H1 (cell line): Measurements from ENCODE around the gene LANCL3.

Source experiments
- CHD2 ChIP-seq: IDR thresholded peaks from 2 replicates; pipeline ENCODE4 v1.6.1; 2012; ENCODE audit warnings: low read length, improper control_type of control experiment
- KDM1A ChIP-seq: fragments of 200-600, 300-600 bp; sonication (generic); IDR thresholded peaks from 2 replicates; pipeline ENCODE4 v1.7.1; 2016; ENCODE audit warnings: mild to moderate bottlenecking, low read length, borderline replicate concordance
- POLR2A ChIP-seq, 2 experiments: IDR thresholded peaks; 1 replicate in 1 of 2; 2 replicates in 1 of 2; pipeline ENCODE4 v1.6.1; 2011; ENCODE audit warnings: low read depth in 2 of 2, low read length in 2 of 2, mild to moderate bottlenecking in 2 of 2; ENCODE audit errors: control extremely low read depth in 1 of 2
- POLR2AphosphoS5 ChIP-seq: IDR thresholded peaks from 2 replicates; pipeline ENCODE4 v1.6.1; 2011; ENCODE audit warnings: low read depth, low read length
- RBBP5 ChIP-seq: IDR thresholded peaks from 2 replicates; pipeline ENCODE4 v1.7.1; 2012; ENCODE audit warnings: low read depth, mild to moderate bottlenecking, inconsistent platforms, low read length, moderate library complexity, borderline replicate concordance
- RFX5 ChIP-seq: IDR thresholded peaks from 2 replicates; pipeline ENCODE4 v1.6.1; 2011; ENCODE audit warnings: low read depth, low read length, improper control_type of control experiment, borderline replicate concordance
- RNF2 ChIP-seq: fragments of 200-900, 300-1000 bp; sonication (generic); IDR thresholded peaks from 2 replicates; pipeline ENCODE4 v1.7.1; 2016; ENCODE audit warnings: borderline replicate concordance, low read depth, mild to moderate bottlenecking, antibody characterized with exemption, low read length; ENCODE audit not compliant: poor library complexity, severe bottlenecking; ENCODE audit errors: missing control alignments
- SIN3A ChIP-seq, 2 experiments: IDR thresholded peaks in 1 of 2; conservative IDR thresholded peaks in 1 of 2; 2 replicates each; pipeline ENCODE4 v1.6.1; 2011 to 2012; ENCODE audit warnings: low read length in 2 of 2, improper control_type of control experiment in 1 of 2, low read depth in 1 of 2, mild to moderate bottlenecking in 1 of 2
- TCF12 ChIP-seq: IDR thresholded peaks from 2 replicates; pipeline ENCODE4 v1.6.1; 2011; ENCODE audit warnings: low read depth, mild to moderate bottlenecking, low read length
- ZNF274 ChIP-seq: IDR thresholded peaks from 2 replicates; pipeline ENCODE4 v1.7.0; 2012; ENCODE audit warnings: low read length, borderline replicate concordance; ENCODE audit errors: extremely low read depth
- TF ChIP-seq, protein P1 (sequence below), 3 experiments: IDR thresholded peaks; 1 replicate in 2 of 3; 2 replicates in 1 of 3; pipeline versions ENCODE4 v1.5.1 to v1.6.1; 2011; ENCODE audit warnings: low read length in 3 of 3, mild to moderate bottlenecking in 3 of 3, inconsistent platforms in 2 of 3, low read depth in 1 of 3, moderate library complexity in 1 of 3; ENCODE audit not compliant: insufficient read depth in 1 of 3; ENCODE audit errors: control extremely low read depth in 1 of 3
- TF ChIP-seq, protein P2 (sequence below): IDR thresholded peaks from 2 replicates; pipeline ENCODE4 v1.6.1; 2012; ENCODE audit warnings: inconsistent platforms

DNA sequence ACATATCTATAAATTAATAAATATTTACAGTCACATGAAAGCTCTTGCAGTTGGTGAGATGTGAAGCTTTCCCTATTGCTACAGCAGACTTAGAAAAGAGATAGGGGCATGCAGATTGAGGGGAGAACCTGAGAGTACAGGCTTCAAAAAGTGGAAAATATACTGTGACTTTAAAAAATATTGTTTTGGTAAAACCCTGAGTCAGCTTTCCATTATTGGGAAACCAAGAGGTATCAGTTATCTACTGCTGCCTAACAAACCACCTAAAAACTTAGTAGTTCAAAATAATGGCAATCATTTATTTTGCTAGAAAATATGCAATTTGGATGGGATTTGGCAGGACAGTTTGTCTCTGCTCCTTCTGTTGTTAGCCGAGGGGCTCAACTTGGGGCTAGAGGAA, 38.3 kb downstream of the LANCL3 start:
- TF ChIP-seq KDM1A (no peak), POLR2AphosphoS5 (no peak), POLR2A (IDR thresholded peaks at IDR 0.05; ENCODE audit: control extremely low read depth in 1 of 2, low read depth in 2 of 2, low read length in 2 of 2) (no peak), SIN3A (conservative IDR thresholded peaks at IDR 0.05 in 1 of 2, IDR thresholded peaks at IDR 0.05 in 1 of 2; ENCODE audit: low read depth in 1 of 2, low read length in 2 of 2) (no peak), ZNF274 (no peak), RFX5 (no peak), RNF2 (no peak), RBBP5 (no peak), TCF12 (no peak), CHD2 (no peak)
- TF ChIP-seq, protein P1, sequence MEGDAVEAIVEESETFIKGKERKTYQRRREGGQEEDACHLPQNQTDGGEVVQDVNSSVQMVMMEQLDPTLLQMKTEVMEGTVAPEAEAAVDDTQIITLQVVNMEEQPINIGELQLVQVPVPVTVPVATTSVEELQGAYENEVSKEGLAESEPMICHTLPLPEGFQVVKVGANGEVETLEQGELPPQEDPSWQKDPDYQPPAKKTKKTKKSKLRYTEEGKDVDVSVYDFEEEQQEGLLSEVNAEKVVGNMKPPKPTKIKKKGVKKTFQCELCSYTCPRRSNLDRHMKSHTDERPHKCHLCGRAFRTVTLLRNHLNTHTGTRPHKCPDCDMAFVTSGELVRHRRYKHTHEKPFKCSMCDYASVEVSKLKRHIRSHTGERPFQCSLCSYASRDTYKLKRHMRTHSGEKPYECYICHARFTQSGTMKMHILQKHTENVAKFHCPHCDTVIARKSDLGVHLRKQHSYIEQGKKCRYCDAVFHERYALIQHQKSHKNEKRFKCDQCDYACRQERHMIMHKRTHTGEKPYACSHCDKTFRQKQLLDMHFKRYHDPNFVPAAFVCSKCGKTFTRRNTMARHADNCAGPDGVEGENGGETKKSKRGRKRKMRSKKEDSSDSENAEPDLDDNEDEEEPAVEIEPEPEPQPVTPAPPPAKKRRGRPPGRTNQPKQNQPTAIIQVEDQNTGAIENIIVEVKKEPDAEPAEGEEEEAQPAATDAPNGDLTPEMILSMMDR (IDR thresholded peaks at IDR 0.05; ENCODE audit: control extremely low read depth in 1 of 3, insufficient read depth in 1 of 3, low read depth in 1 of 3, low read length in 3 of 3), result no peak
- TF ChIP-seq, protein P2, sequence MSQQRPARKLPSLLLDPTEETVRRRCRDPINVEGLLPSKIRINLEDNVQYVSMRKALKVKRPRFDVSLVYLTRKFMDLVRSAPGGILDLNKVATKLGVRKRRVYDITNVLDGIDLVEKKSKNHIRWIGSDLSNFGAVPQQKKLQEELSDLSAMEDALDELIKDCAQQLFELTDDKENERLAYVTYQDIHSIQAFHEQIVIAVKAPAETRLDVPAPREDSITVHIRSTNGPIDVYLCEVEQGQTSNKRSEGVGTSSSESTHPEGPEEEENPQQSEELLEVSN, result no peak
